ENCODE results near the gene PLA2G4B. TPM values are rescaled to one million over a fixed set of nuclear protein-coding genes. Genes with fewer than 3 reads are reported as not detected.

Gene PLA2G4B
- total and polyA plus RNA-seq, 2 donors (not counting 1 experiment from before 2014, with no cell fraction given) = 22.6 to 33.2 TPM

GRCh38 chr15:41843571-41843970 lies 4.9 kb downstream of the PLA2G4B start:
- Histone ChIP-seq H4K20me1 (ENCODE audit: control insufficient read depth, insufficient read depth, low read length, poor library complexity, severe bottlenecking) (peaks cover 17% of the 10 kb centered on the region), H3K27me3 (replicated peaks in 1 of 4; ENCODE audit: control extremely low read depth in 1 of 4, control insufficient read depth in 3 of 4, insufficient read depth in 4 of 4, low read length in 3 of 4) (no peaks in the 10 kb centered on the region), H3K4me1 (ENCODE audit: control insufficient read depth in 2 of 2, insufficient read depth in 2 of 2, low read length in 2 of 2) (no peaks in the 10 kb centered on the region), H3K9me3 (ENCODE audit: control extremely low read depth in 1 of 3, control insufficient read depth in 2 of 3, insufficient read depth in 1 of 3, low read length in 2 of 3) (no peaks in the 10 kb centered on the region), H2AFZ (ENCODE audit: insufficient read depth, low read depth, low read length, poor library complexity, severe bottlenecking) (no peak overlapping the region), H3K36me3 (replicated peaks in 1 of 2; ENCODE audit: control extremely low read depth in 1 of 2, control insufficient read depth in 1 of 2, extremely low read depth in 1 of 2, insufficient read depth in 2 of 2, low read length in 1 of 2) (peaks cover 0 to 35% of the 10 kb centered on the region in 2 experiments), H3K4me3 (ENCODE audit: control extremely low read depth in 1 of 5, extremely low read depth in 1 of 5, insufficient read depth in 1 of 5, low read depth in 2 of 5, low read length in 4 of 5) (no peak overlapping the region), H3K9ac (ENCODE audit: low read length) (no peak overlapping the region), H3K27ac (ENCODE audit: low read length in 2 of 2) (no peak overlapping the region), H3K4me2 (replicated peaks; ENCODE audit: low read depth, low read length, poor library complexity, severe bottlenecking) (no peak overlapping the region), H3K79me2 (ENCODE audit: control insufficient read depth, insufficient read depth, low read length) (no peaks in the 10 kb centered on the region)
- no peak for DNase-seq
- no peak overlapping the region for H3K4me3 Mint-ChIP-seq
- ChIA-PET POLR2A (no interaction called here), CTCF (no interaction called here)
- H3K27ac Mint-ChIP-seq = no peak overlapping the region
- TF ChIP-seq EZH2 (IDR thresholded peaks at IDR 0.05; ENCODE audit: borderline replicate concordance, insufficient read depth, low read depth, low read length, poor library complexity, severe bottlenecking) (no peak), CTCF (IDR thresholded peaks at IDR 0.05) (no peak)
- H3K4me1 Mint-ChIP-seq = no peaks in the 10 kb centered on the region
- H3K9me3 Mint-ChIP-seq (ENCODE audit: insufficient read depth) = no peaks in the 10 kb centered on the region
- H3K27me3 Mint-ChIP-seq = no peaks in the 10 kb centered on the region
- intact Hi-C loops (cut with micrococcal nuclease) = no loop called here
- 73% methylated on average over 8 of the region's 10 CpGs for WGBS (ENCODE audit: insufficient coverage)
- no peak for ATAC-seq (ENCODE audit: low read depth)

DNA sequence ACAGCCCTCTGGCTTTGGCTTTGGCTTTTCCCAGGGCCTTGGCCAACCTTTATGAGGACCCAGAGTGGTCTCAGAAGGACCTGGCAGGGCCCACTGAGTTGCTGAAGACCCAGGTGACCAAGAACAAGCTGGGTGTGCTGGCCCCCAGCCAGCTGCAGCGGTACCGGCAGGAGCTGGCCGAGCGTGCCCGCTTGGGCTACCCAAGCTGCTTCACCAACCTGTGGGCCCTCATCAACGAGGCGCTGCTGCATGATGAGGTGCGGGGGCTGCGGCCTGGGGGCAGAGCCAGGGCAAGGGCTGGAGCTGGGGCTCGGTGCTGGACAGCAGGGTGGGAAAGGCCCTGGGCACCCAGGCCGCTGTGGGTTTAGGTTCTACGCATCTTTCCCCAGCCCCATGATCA lies 6.2 kb downstream of the PLA2G4B start:
- no peaks in the 10 kb centered on the region for H3K9me3 ChIP-seq (ENCODE audit: control extremely low read depth in 1 of 3, control insufficient read depth in 2 of 3, insufficient read depth in 1 of 3, low read length in 2 of 3)
- POLR2A ChIA-PET = no interaction called here
- H3K4me3 ChIP-seq (ENCODE audit: control extremely low read depth in 1 of 5, extremely low read depth in 1 of 5, insufficient read depth in 1 of 5, low read depth in 2 of 5, low read length in 4 of 5) = no peak overlapping the region
- TF ChIP-seq CTCF (IDR thresholded peaks at IDR 0.05) (no peak), EZH2 (IDR thresholded peaks at IDR 0.05; ENCODE audit: borderline replicate concordance, insufficient read depth, low read depth, low read length, poor library complexity, severe bottlenecking) (no peak)
- CTCF ChIA-PET = no interaction called here
- no peaks in the 10 kb centered on the region for H3K9me3 Mint-ChIP-seq (ENCODE audit: insufficient read depth)
- DNase-seq = no peak
- H3K27me3 ChIP-seq (replicated peaks in 1 of 4; ENCODE audit: control extremely low read depth in 1 of 4, control insufficient read depth in 3 of 4, insufficient read depth in 4 of 4, low read length in 3 of 4) = no peaks in the 10 kb centered on the region
- ATAC-seq (ENCODE audit: low read depth) = no peak
- no peak overlapping the region for H2AFZ ChIP-seq (ENCODE audit: insufficient read depth, low read depth, low read length, poor library complexity, severe bottlenecking)
- H3K36me3 ChIP-seq (replicated peaks in 1 of 2; ENCODE audit: control extremely low read depth in 1 of 2, control insufficient read depth in 1 of 2, extremely low read depth in 1 of 2, insufficient read depth in 2 of 2, low read length in 1 of 2) = peaks cover 0 to 35% of the 10 kb centered on the region in 2 experiments
- no peak overlapping the region for H3K27ac Mint-ChIP-seq
- intact Hi-C loops (cut with micrococcal nuclease) = no loop called here
- H3K27ac ChIP-seq (ENCODE audit: low read length in 2 of 2) = no peak overlapping the region
- H3K4me1 ChIP-seq (ENCODE audit: control insufficient read depth in 2 of 2, insufficient read depth in 2 of 2, low read length in 2 of 2) = no peaks in the 10 kb centered on the region
- H4K20me1 ChIP-seq (ENCODE audit: control insufficient read depth, insufficient read depth, low read length, poor library complexity, severe bottlenecking) = peaks cover 4% of the 10 kb centered on the region
- H3K27me3 Mint-ChIP-seq = no peaks in the 10 kb centered on the region
- H3K79me2 ChIP-seq (ENCODE audit: control insufficient read depth, insufficient read depth, low read length) = no peaks in the 10 kb centered on the region
- no peak overlapping the region for H3K4me2 ChIP-seq (replicated peaks; ENCODE audit: low read depth, low read length, poor library complexity, severe bottlenecking)
- 88% methylated on average over 12 of the region's 12 CpGs for WGBS (ENCODE audit: insufficient coverage)
- no peak overlapping the region for H3K4me3 Mint-ChIP-seq
- no peaks in the 10 kb centered on the region for H3K4me1 Mint-ChIP-seq
- H3K9ac ChIP-seq (ENCODE audit: low read length) = no peak overlapping the region
